NB4 (cell line): Measurements from ENCODE around the gene MRPL48.
A peak's percentile ranks its signal among the peaks of the same experiment; 100 is the strongest.

Source experiments
- TF ChIP-seq, protein P1 (sequence below): IDR thresholded peaks from 2 replicates; pipeline ENCODE4 v1.6.1; 2011; ENCODE audit warnings: low read depth, low read length
- TF ChIP-seq, protein P2 (sequence below): IDR thresholded peaks from one replicate; pipeline ENCODE4 v1.5.1; 2012; ENCODE audit warnings: low read depth, low read length

DNA sequence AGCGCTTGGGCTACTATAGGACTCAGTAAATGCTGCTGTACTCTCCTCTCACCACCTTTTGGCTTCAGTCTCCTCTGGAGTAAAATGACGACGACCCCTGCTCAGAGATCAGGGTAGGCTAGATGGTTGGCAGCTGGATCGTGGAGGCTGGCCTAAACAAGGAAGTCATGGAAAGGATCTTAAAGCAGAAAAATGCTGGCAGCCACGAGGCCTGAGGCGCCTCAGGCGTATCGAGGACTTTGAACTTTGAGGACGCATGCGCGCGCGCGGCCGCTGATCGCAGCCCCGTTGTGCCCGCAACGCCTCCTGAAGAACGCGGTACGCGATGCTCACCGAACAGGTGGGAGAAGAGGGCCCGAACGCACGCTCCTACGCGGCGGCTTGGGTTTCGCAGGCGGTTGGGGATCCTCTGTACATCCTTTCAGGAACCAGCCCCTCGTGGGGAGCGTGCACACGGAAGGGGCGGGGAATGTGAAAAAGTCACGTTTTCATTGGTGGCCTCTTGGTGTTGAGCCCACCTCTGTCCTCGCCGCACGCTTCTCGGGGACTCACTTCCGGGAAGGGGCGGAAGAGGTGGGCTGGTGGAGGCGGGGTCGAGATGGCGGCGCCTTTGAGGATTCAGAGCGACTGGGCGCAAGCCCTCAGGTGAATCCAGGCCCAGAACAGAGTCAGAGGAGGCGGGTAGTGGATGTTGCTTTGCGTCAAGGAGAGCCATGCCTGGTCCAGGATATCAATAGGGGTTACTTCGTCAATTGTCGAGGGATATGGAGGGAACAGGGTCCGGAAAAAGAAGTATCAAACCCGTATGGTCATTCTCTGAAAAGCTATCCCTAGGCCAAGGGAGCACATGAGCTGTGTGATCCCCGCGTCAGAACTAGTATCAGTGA, 89.0 kb downstream of the MRPL48 start, which contains the start of the genes COA4 and PAAF1:
- TF ChIP-seq, protein P1, sequence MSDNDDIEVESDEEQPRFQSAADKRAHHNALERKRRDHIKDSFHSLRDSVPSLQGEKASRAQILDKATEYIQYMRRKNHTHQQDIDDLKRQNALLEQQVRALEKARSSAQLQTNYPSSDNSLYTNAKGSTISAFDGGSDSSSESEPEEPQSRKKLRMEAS: peak; percentile 95
- TF ChIP-seq, protein P2, sequence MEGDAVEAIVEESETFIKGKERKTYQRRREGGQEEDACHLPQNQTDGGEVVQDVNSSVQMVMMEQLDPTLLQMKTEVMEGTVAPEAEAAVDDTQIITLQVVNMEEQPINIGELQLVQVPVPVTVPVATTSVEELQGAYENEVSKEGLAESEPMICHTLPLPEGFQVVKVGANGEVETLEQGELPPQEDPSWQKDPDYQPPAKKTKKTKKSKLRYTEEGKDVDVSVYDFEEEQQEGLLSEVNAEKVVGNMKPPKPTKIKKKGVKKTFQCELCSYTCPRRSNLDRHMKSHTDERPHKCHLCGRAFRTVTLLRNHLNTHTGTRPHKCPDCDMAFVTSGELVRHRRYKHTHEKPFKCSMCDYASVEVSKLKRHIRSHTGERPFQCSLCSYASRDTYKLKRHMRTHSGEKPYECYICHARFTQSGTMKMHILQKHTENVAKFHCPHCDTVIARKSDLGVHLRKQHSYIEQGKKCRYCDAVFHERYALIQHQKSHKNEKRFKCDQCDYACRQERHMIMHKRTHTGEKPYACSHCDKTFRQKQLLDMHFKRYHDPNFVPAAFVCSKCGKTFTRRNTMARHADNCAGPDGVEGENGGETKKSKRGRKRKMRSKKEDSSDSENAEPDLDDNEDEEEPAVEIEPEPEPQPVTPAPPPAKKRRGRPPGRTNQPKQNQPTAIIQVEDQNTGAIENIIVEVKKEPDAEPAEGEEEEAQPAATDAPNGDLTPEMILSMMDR: no peak
